Astrocyte of the hippocampus (primary cell): ENCODE data around the gene NRM.
A peak's percentile ranks its signal among the peaks of the same experiment; 100 is the strongest.
"Not testable (repeated sequence)": the region's sequence is repeated elsewhere in the genome, so short reads cannot be mapped to it uniquely, and the experiment has no call there.

Experiments
- DNase-seq: peaks from one replicate; pipeline ENCODE4 v3.0.0; 2011; ENCODE audit warnings: low read depth, low spot score

NRM gene

GRCh38 chr6:30670760-30671527 lies 19.8 kb downstream of the NRM start:
- no peak for DNase-seq

GRCh38 chr6:30666300-30666699 lies 24.5 kb downstream of the NRM start:
- DNase-seq: not testable (repeated sequence)

GRCh38 chr6:30664994-30665767 lies 25.6 kb downstream of the NRM start:
- DNase-seq: no peak

GRCh38 chr6:30657922-30658321 lies 32.9 kb downstream of the NRM start:
- not testable (repeated sequence) for DNase-seq

GRCh38 chr6:30657454-30657853 lies 33.3 kb downstream of the NRM start:
- DNase-seq: no peak

GRCh38 chr6:30656513-30656912 lies 34.3 kb downstream of the NRM start:
- no peak for DNase-seq

GRCh38 chr6:30655743-30656094 lies 35.1 kb downstream of the NRM start:
- DNase-seq: no peak

- no peak for DNase-seq
Observed at GRCh38 chr6:30654798-30655742, 35.7 kb downstream of the NRM start.

- DNase-seq: no peak
Observed at GRCh38 chr6:30651143-30651542, 39.6 kb downstream of the NRM start.

GRCh38 chr6:30647242-30648116 lies 43.3 kb downstream of the NRM start:
- DNase-seq: peak; percentile 82

GRCh38 chr6:30646450-30647241 lies 44.1 kb downstream of the NRM start, which contains the start of gene C6orf136:
Gene C6orf136 (plus strand): TSS chr6:30647133. CDS start chr6:30647232, 99 bp downstream.
- DNase-seq: peak; percentile 97

GRCh38 chr6:30645989-30646388 lies 44.8 kb downstream of the NRM start:
- DNase-seq: no peak

GRCh38 chr6:30644769-30645168 lies 46.0 kb downstream of the NRM start:
- no peak for DNase-seq

- no peak for DNase-seq
Observed at GRCh38 chr6:30643656-30644055, 47.1 kb downstream of the NRM start.

- DNase-seq: no peak
Observed at GRCh38 chr6:30641048-30641447, 49.7 kb downstream of the NRM start.

GRCh38 chr6:30640481-30640880 lies 50.3 kb downstream of the NRM start:
- DNase-seq: no peak
